Putamen (tissue), 1 donor: ENCODE results near the gene NABP2.
A peak's percentile ranks its signal among the peaks of the same experiment; 100 is the strongest.
"Not testable (repeated sequence)": the region's sequence is repeated elsewhere in the genome, so short reads cannot be mapped to it uniquely, and the experiment has no call there.

Source experiments
- DNase-seq: peaks from one replicate; pipeline ENCODE4 v3.0.0-alpha.2; 2016; ENCODE audit warnings: low spot score

Gene NABP2

GRCh38 chr12:56247923-56248322, 23.8 kb downstream of the NABP2 start:
- DNase-seq = no peak

DNA sequence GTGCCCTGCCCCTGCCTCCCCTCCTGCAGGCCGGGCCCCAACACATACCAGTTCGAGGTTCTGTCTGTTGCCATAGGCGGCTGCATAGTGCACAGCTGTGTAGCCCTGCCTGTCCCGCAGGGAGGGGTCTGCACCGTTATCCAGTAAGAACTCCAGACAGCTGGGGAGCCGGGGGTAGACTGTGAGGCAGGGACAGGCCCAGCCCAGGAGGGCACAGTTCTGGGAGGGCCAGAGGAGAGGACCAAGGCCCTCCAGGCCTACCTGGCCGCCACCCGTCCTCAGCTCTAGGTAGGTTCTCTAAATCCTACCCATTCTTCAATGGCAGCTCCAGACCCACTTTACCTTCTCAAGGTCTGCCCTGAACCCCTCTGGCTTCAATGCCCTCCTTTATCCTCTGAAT, 24.6 kb downstream of the NABP2 start:
- DNase-seq = no peak

- DNase-seq = no peak
These were observed 28.5 kb downstream of the NABP2 start for GRCh38 chr12:56252649-56253048.

GRCh38 chr12:56253091-56253490, 28.9 kb downstream of the NABP2 start:
- DNase-seq = no peak

- no peak for DNase-seq
These were observed 31.5 kb downstream of the NABP2 start for GRCh38 chr12:56255671-56256070.

DNA sequence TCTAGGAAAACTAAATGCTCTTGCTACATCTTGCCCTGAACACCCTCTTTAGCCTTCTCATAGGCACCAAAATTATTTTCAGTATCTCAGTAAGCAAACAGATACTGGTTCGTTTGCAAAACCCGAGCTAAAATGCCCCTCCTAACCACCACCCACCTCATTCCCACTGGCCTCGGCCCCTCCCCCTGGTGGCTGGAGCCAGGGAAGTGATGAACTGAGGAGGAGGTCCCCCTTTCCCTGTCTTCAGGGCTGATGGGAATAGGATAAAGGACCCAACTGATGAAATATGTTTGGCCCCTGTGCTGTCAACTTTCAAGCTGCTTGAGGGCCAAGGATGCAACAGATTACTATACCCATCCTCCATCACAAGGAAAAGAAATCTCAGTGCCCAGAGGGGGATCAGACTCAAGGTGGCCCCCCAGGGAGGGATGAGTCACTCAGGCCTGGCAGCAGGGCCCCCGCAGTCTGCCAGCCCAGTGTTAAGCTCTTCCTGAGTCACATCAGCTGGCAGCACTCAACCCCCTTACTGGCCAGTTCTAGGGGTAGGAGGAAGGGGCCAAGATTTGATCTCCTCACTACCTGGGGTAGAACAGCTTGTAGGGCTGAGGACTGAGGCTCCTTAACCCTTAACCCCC, 32.3 kb downstream of the NABP2 start:
- no peak for DNase-seq

DNA sequence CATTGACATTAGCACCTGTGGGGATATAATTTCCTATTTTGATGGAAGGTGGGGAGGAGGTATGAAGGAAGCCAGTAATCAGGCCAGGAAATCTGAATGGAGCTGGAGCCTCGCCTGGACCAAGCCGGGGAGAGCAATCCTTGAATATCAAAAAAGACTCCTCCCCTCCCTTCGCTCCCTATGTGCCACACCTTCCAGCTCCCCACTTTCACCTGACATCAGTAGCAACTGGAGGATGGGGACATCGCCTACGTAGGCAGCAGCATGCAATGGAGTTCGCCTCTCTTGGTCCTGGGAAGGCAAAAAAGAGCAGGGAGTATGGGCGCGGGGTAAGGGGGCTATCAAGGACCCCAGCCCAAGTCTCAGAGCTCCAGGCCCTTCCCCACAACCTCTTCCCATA, 32.9 kb downstream of the NABP2 start:
- DNase-seq = peak; percentile 33

GRCh38 chr12:56257491-56258067, 33.4 kb downstream of the NABP2 start:
- peak; percentile 20 for DNase-seq

GRCh38 chr12:56258068-56258819, 34.1 kb downstream of the NABP2 start, which contains the start of gene ANKRD52:
TSS of gene ANKRD52 (minus strand) at chr12:56258384. CDS start at chr12:56258269, 115 bp downstream.
- peak; percentile 82 for DNase-seq

- no peak for DNase-seq
These were observed 34.7 kb downstream of the NABP2 start for GRCh38 chr12:56258820-56259183.

GRCh38 chr12:56260380-56260779, 36.2 kb downstream of the NABP2 start:
- no peak for DNase-seq

DNA sequence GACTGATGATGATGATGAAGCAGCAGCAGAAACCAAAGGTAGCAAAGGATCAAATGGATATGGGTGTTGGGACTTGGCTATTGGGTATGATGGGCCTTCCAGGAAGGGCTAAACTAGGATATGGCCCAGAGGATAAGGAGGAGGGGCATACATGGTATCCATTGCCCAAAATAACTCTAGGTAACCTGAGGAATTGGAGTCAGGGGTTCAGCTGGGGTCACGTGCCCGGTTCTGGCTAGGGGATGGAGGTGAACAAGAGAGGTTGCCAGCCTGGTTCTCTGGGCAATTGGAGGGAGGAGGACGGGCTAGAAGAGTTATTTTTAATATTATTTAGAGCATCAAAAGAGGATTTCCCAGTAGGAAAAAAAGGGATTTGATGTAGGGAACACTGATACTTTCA, 36.8 kb downstream of the NABP2 start:
- DNase-seq = no peak

- no peak for DNase-seq
These were observed 37.5 kb downstream of the NABP2 start for GRCh38 chr12:56261503-56262232.

- not testable (repeated sequence) for DNase-seq
These were observed 38.8 kb downstream of the NABP2 start for GRCh38 chr12:56262955-56263354.

DNA sequence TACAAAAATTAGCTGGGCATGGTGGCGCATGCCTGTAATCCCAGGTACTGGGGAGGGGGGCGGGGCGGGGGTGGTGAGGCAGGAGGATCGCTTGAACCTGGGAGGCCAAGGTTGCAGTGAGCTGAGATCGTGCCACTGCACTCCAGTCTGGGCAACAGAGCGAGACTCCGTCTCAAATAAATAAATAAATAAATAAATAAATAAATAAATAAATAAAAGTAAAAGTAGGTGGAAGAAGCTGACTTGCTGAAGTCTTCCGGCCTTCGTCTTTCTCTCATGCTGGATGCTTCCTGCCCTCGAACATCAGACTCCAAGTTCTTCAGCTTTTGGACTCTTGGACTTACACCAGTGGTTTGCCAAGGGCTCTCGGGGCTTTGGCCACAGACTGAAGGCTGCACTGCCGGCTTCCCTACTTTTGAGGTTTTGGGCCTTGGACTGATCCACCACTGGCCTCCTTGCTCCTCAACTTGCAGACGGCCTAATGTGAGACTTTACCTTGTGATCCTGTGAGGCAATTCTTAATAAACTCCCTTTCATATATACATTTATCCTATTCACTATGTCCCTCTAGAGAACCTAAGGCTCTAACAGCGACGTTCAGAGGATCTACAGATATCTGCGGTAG, 42.0 kb downstream of the NABP2 start:
- not testable (repeated sequence) for DNase-seq

- peak; percentile 84 for DNase-seq
These were observed 42.7 kb downstream of the NABP2 start, which contains the start of gene COQ10A for GRCh38 chr12:56266693-56267442. TSS of gene COQ10A (plus strand) at chr12:56266942. CDS start at chr12:56267119, 177 bp downstream.

DNA sequence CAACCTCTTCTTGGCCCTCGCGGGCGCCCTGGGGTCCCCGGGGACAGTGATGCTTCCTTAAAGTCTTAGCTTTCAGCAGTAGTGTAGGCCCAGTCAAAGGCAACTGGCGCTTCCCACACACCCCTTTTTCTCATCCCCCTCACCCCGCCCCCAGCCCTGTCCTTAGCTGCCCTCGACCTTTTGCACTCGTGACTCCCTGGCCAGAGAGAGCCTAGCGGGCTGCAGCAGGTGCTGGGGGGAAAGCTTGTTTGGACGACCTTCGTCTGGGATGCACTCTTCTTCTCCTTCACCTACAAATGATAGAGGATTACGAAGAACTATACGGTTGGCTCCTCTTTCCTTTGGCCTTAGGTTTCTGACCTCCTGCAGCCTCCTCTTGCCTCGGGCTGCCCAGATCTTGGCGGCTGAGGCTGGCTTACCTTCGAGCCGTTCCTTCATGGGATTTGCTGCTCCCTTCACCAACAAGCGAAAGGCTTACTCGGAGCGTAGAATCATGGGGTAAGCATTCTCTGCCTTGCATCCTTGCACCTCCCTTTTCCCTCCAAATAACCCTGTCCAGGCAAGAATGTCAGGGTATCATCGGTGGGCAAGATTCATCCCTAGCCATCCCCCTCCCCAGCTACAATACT, 43.4 kb downstream of the NABP2 start:
- no peak for DNase-seq

GRCh38 chr12:56271031-56271430, 46.9 kb downstream of the NABP2 start:
- no peak for DNase-seq

GRCh38 chr12:56272468-56272867, 48.3 kb downstream of the NABP2 start:
- not testable (repeated sequence) for DNase-seq

GRCh38 chr12:56274299-56274698, 50.2 kb downstream of the NABP2 start:
- DNase-seq = no peak

DNA sequence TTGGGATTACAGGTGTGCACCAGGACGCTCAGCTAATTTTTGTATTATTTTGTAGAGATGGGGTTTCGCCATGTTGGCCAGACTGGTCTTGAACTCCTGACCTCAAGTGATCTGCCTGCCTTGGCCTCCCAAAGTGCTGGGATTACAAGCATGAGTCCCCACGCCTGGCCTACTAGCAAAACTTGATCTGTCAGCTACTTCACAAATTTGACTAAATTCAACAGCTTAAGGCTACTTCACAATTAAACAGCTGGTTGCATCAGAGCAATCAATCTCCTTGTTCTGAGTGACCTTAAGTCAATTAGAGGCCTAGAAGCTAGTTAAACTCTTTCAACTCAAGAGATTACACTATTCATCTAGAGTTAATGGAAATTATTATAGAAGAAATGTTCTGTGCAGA, 54.8 kb downstream of the NABP2 start:
- DNase-seq = no peak
